Measurements from ENCODE around the gene RELN.

GRCh38 chr7:103777440-103777839 lies 212.0 kb downstream of the RELN start:
- TF ChIP-seq SIX5 (IDR thresholded peaks at IDR 0.05; ENCODE audit: borderline replicate concordance in 1 of 2, insufficient read depth in 1 of 2, low read depth in 1 of 2, low read length in 2 of 2) (no peak), RBM17 (IDR thresholded peaks at IDR 0.05; ENCODE audit: borderline replicate concordance, low read depth, low read length) (no peak), FOXM1 (IDR thresholded peaks at IDR 0.05; ENCODE audit: low read depth) (no peak), FOXM1 (CRISPR knock-in tag; IDR thresholded peaks at IDR 0.05; ENCODE audit: low read depth) (no peak)
- TF ChIP-seq, protein P1, sequence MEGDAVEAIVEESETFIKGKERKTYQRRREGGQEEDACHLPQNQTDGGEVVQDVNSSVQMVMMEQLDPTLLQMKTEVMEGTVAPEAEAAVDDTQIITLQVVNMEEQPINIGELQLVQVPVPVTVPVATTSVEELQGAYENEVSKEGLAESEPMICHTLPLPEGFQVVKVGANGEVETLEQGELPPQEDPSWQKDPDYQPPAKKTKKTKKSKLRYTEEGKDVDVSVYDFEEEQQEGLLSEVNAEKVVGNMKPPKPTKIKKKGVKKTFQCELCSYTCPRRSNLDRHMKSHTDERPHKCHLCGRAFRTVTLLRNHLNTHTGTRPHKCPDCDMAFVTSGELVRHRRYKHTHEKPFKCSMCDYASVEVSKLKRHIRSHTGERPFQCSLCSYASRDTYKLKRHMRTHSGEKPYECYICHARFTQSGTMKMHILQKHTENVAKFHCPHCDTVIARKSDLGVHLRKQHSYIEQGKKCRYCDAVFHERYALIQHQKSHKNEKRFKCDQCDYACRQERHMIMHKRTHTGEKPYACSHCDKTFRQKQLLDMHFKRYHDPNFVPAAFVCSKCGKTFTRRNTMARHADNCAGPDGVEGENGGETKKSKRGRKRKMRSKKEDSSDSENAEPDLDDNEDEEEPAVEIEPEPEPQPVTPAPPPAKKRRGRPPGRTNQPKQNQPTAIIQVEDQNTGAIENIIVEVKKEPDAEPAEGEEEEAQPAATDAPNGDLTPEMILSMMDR (IDR thresholded peaks at IDR 0.05 in 2 of 3, conservative IDR thresholded peaks at IDR 0.05 in 1 of 3; ENCODE audit: insufficient read depth in 2 of 3, low read depth in 1 of 3, low read length in 3 of 3): no peak
